ENCODE results near the gene GPR157. TPM values are rescaled to one million over a fixed set of nuclear protein-coding genes. Genes with fewer than 3 reads are reported as not detected.

The GPR157 gene
- polyA plus RNA-seq, 4 donors: 0.81 to 2.4 (median 1.7) TPM

GRCh38 chr1:9066945-9067807 lies 61.7 kb downstream of the GPR157 start:
- DNase-seq (ENCODE audit: low read depth in 4 of 4, low spot score in 3 of 4): no peak

DNA sequence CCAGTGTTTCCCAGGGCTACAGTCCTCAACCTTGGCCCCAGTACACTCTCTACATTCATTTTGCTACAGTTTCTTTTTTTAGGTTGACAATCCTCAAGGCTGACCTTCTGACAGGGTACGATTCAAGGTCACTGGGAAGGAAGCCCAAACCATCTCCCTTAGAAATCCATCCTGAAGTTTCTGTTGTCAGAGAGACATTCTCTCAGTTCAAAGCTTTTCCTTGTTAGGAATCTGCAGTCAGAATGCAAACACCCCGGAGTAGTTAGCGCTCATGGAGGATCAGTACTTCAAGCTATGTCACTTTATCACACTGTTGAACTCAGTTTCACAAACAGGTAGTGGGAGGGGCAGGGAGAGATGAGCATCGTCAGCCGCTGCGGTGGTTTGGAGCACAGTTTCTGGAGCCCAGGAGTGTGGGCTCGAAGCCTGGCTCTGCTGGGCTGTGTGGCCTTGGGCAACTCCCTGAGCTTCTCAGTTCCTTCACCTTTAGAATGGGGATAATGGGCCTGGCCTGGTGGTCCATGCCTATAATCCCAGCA lies 63.6 kb downstream of the GPR157 start:
- DNase-seq (ENCODE audit: low read depth in 4 of 4, low spot score in 3 of 4): no peak

DNA sequence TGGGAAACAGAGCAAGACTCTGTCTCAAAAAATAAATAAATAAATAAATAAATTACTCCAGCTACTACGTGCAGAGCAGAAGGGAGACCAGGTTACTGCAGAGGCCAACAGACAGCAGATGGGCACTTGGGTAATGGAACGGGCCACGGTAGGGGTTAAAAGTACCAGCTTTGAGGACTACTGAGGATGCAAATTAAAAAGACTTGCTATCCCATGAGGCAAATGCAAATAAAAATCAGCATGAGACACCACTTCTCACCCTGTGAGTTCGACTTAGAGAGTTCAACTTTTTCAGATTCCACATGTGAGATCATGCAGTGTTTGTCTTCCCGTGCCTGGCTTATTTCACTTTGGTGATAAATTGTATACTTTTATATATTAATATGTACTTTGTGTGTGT lies 66.1 kb downstream of the GPR157 start:
- DNase-seq (ENCODE audit: low read depth in 4 of 4, low spot score in 3 of 4): no peak

DNA sequence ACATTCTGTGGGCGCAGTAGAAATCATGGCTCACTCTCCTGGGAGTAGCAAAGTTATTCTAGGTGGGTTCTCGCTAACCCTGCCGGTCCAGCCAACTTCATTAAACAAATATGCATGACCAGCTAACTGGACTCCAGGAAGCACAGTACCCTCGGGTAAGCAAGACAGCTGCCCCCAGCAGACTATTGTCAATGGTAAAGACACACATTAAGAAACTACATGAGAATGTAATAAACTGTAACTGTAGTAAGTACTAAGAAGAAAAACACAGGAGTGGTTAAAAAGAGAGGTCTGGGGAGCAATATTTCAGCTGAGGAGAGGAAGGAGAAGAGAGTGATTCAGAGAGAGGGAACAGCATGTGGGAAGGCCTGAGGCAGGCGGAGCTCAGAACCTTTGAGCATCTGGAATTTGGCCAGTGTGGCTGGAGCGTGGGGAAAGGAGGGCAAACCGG lies 66.9 kb downstream of the GPR157 start:
- DNase-seq (ENCODE audit: low read depth in 4 of 4, low spot score in 3 of 4): no peak

- DNase-seq (ENCODE audit: low read depth in 4 of 4, low spot score in 3 of 4): no peak
Measured at GRCh38 chr1:9061252-9061960, 67.5 kb downstream of the GPR157 start.

DNA sequence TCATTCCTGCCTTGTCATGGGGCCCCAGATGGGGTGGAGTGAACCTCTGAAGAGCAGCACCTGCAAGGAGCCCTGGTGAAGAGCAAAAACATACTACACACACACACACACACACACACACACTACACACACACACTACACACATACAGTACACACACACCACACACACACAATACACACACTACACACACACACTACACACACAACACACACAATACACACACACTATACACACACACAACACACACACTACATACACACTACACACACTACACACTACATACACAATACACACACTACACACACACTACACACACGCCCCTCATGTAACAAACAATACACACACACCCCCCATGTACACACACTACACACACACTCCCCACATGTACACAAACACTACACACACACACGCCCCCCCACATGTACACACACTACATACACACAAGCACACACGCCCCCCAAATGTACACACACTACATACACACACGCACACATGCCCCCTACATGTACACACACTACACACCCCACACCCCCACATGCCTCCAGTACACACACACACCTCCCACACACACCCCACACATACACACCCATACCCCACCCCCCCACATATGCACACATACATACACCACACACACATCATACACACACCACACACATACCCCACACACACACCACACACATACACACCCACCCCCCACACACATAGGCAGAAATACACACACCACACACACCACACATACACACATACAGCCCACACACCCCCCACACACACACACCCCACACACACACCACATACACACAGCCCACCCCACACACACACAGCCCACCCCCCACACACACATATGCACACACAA lies 68.8 kb downstream of the GPR157 start:
- no peak for DNase-seq (ENCODE audit: low read depth in 4 of 4, low spot score in 3 of 4)

DNA sequence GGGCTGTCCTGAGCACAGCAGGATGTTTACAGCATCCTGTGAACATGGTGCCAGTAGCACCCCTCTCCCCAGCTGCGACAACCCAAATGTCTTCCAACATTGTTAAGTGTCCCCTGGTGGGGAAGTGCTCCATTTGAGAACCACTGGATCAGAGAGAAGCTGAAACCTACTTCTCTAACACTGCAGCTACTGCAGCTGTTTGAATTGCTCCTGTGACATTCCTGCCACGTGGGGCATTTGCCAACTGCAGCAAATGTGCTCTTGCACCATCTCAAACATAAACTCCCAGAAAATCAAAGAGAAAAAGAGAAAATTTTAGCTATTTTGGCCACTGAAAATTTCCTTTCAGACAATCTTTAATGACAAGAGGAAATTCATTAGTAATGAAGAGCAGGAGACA lies 70.4 kb downstream of the GPR157 start:
- DNase-seq (ENCODE audit: low read depth in 4 of 4, low spot score in 3 of 4): no peak

GRCh38 chr1:9057851-9058250 lies 71.1 kb downstream of the GPR157 start:
- DNase-seq (ENCODE audit: low read depth in 4 of 4, low spot score in 3 of 4): no peak

DNA sequence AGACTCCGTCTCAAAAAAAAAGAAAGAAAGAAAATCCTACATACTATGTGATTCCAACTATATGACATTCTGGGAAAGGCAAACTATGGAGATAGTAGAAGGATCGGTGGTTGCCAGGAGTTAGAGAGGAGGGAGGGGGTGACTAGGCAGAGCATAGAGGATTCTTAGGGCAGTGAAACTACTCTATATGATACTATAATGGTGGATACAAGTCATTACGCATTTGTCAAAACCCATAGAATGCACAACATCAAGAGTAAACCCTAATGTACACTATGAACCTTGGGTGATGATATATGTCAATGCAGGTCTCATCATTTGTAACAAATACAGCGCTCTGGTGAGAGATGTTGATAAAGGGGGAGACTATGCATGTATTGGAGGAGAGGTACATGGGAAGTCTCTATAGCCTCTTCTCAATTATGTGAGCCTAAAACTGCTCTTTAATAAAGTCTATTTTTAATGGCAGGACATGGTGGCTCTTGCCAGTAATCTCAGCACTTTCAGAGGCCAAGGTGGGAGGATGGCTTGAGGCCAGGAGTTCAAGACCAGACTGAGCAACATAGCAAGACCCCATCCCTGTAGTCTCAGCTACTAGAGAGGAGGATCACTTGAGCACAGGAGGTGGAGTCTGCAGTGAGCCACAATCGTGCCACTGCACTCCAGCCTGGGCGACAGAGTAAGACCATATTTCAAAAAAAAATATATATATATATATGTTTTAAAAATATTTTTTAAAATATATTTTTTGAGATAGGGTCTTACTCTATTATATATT lies 76.4 kb downstream of the GPR157 start:
- DNase-seq (ENCODE audit: low read depth in 4 of 4, low spot score in 3 of 4): no peak

GRCh38 chr1:9051379-9051778 lies 77.5 kb downstream of the GPR157 start:
- DNase-seq (ENCODE audit: low read depth in 4 of 4, low spot score in 3 of 4): no peak

- no peak for DNase-seq (ENCODE audit: low read depth in 4 of 4, low spot score in 3 of 4)
Measured at GRCh38 chr1:9050803-9051202, 78.1 kb downstream of the GPR157 start.

Other genes starting within 250 kb of the GPR157 start
- gene CA6, start 183.2 kb downstream of the GPR157 start, polyA plus RNA-seq (ENCODE audit: insufficient read length in 4 of 4): under 1 TPM in 2 of 4 donors, not detected in 2; 0.12 TPM
- gene SLC2A7, start 102.7 kb downstream of the GPR157 start, polyA plus RNA-seq (ENCODE audit: insufficient read length in 4 of 4): not detected
- gene SLC2A5, start 59.5 kb downstream of the GPR157 start, polyA plus RNA-seq (ENCODE audit: insufficient read length in 4 of 4): 1 to 10 TPM in 1 of 4 donors, under 1 TPM in 3; 0.39 to 1.3 (median 0.64) TPM
- gene H6PD, start 105.7 kb upstream of the GPR157 start, polyA plus RNA-seq (ENCODE audit: insufficient read length in 4 of 4): 10 to 100 TPM; 35.6 to 57.0 (median 39.9) TPM
- 10 to 100 TPM; 11.3 to 19.9 (median 12.1) TPM for gene SPSB1, start 163.8 kb upstream of the GPR157 start, polyA plus RNA-seq (ENCODE audit: insufficient read length in 4 of 4)

Measured in left renal pelvis (tissue), 4 donors.